Ectodermal cell (in vitro differentiated cells): ENCODE data around the gene UNC5B.

Experiments used
- H3K27ac ChIP-seq: 2 replicates; pipeline ENCODE4 v1.7.0; 2013; ENCODE audit warnings: mild to moderate bottlenecking, low read depth, low read length; ENCODE audit not compliant: insufficient read depth, poor library complexity, severe bottlenecking
- H3K27me3 ChIP-seq: 2 replicates; pipeline ENCODE4 v1.7.0; 2013; ENCODE audit warnings: mild to moderate bottlenecking, low read length; ENCODE audit not compliant: insufficient read depth, control insufficient read depth, poor library complexity, severe bottlenecking
- H3K36me3 ChIP-seq: one replicate; pipeline ENCODE4 v1.7.0; 2013; ENCODE audit warnings: low read length; ENCODE audit not compliant: control insufficient read depth, insufficient read depth
- H3K4me1 ChIP-seq: one replicate; pipeline ENCODE4 v1.7.0; 2013; ENCODE audit warnings: low read length; ENCODE audit not compliant: control insufficient read depth, insufficient read depth
- H3K4me3 ChIP-seq: 2 replicates; pipeline ENCODE4 v1.7.0; 2013; ENCODE audit warnings: low read depth, low read length, control low read depth; ENCODE audit not compliant: insufficient read depth
- H3K9me3 ChIP-seq: 2 replicates; pipeline ENCODE4 v1.7.0; 2013; ENCODE audit warnings: mild to moderate bottlenecking, low read length, moderate library complexity; ENCODE audit not compliant: control insufficient read depth
- WGBS, 2 experiments: methylation state at CpG; one replicate each; pipeline ENCODE4 v1.1.7; 2013; ENCODE audit warnings: missing lambda C conversion rate in 2 of 2; 5-methylcytosine and 5-hydroxymethylcytosine counted together

Gene UNC5B

DNA sequence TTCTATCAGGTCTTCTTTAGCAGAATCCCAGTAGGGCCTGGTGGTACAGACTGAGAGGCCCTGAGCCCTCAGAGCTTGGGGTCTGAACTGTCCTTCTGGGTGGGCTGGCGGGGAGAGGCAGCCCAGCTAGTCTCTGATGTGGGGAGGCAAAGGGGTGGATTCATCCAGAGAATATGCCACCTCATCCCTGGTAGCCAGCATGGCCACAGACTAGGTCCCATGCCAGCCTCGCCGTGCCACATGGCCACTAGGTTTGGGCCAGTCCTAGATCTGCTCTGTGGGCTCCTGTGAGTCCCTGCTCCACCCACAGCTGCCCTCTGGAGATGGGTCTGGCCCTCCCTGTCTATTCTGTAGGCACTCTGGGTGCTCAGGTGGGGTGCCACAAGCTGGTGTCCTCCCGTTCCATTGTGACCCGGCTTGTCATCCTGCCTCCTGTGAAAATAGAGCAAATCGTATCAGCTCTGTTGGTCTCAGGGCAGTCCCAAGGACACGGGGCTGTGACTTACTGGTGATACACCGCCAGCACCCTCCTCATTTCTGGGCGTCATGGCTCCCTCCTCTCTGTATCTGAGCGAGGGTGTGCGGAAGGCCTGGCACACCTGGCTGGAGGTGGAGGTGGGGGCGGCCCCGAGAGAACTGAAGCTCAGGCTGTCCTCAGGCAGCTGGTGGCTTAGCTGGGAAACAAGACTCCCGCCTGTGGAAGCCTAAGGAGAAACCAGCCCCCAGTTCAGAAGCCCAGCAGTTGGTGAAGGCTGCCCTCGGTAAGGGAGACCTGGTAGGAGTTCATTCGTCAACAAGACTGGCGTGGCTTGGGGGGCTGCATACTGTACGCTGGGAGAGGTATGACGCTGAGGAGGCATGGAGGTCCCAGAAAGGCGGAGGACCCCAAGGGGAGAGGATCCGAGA lies 33.3 kb downstream of the UNC5B start:
- peaks cover 11% of the 10 kb centered on the region for H3K4me1 ChIP-seq
- no peak overlapping the region for H3K27ac ChIP-seq
- no peaks in the 10 kb centered on the region for H3K27me3 ChIP-seq
- no peak overlapping the region for H3K4me3 ChIP-seq
- WGBS, 2 experiments, result 88 to 89% methylated on average over 21 of the region's 21 CpGs
- H3K9me3 ChIP-seq, result no peaks in the 10 kb centered on the region
- no peaks in the 10 kb centered on the region for H3K36me3 ChIP-seq

GRCh38 chr10:71246591-71247413 lies 34.4 kb downstream of the UNC5B start:
- 88 to 89% methylated on average over 10 to 11 of the region's 11 CpGs for WGBS, 2 experiments
- peaks cover 11% of the 10 kb centered on the region for H3K4me1 ChIP-seq
- no peak overlapping the region for H3K4me3 ChIP-seq
- no peaks in the 10 kb centered on the region for H3K27me3 ChIP-seq
- H3K9me3 ChIP-seq, result no peaks in the 10 kb centered on the region
- no peaks in the 10 kb centered on the region for H3K36me3 ChIP-seq
- no peak overlapping the region for H3K27ac ChIP-seq

- Histone ChIP-seq H3K27me3 (no peaks in the 10 kb centered on the region), H3K27ac (no peak overlapping the region), H3K36me3 (no peaks in the 10 kb centered on the region), H3K4me3 (no peak overlapping the region), H3K4me1 (peaks cover 11% of the 10 kb centered on the region), H3K9me3 (no peaks in the 10 kb centered on the region)
- 84 to 90% methylated on average over 4 of the region's 4 CpGs for WGBS, 2 experiments
Observed at GRCh38 chr10:71247414-71247705, 35.0 kb downstream of the UNC5B start.

DNA sequence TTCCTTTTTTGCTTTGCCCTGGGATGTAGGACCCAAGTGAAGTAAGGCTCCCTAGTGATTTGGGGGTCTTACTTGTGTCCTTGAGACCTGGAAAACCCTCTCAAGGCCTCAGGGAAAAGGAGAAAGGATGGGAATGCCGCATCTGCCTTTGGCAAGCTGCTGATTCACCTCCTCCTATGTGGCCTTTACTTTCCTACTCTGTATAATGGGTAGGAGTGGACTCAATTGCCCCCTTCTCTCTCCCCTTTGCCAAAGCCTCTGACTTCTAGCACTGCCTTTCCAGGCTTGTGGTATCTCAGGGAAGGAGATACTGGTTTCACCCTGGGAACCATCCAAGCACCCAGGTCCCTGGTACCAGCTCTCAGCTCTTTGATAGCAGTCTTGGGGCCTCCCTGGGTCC lies 35.4 kb downstream of the UNC5B start:
- Histone ChIP-seq H3K36me3 (no peaks in the 10 kb centered on the region), H3K27ac (no peak overlapping the region), H3K27me3 (no peaks in the 10 kb centered on the region), H3K4me3 (no peak overlapping the region), H3K4me1 (peaks cover 11% of the 10 kb centered on the region), H3K9me3 (no peaks in the 10 kb centered on the region)
- WGBS, 2 experiments, result 86 to 100% methylated on average over 1 of the region's 1 CpG

GRCh38 chr10:71248210-71248609 lies 35.8 kb downstream of the UNC5B start:
- H3K4me1 ChIP-seq, result peaks cover 12% of the 10 kb centered on the region
- H3K9me3 ChIP-seq, result no peaks in the 10 kb centered on the region
- H3K27me3 ChIP-seq, result no peaks in the 10 kb centered on the region
- 83 to 89% methylated on average over 6 of the region's 6 CpGs for WGBS, 2 experiments
- H3K4me3 ChIP-seq, result no peak overlapping the region
- H3K36me3 ChIP-seq, result no peaks in the 10 kb centered on the region
- no peak overlapping the region for H3K27ac ChIP-seq

GRCh38 chr10:71249996-71250395 lies 37.6 kb downstream of the UNC5B start:
- WGBS, 2 experiments, result 82 to 85% methylated on average over 7 of the region's 7 CpGs
- H3K36me3 ChIP-seq, result no peaks in the 10 kb centered on the region
- H3K4me1 ChIP-seq, result peaks cover 21% of the 10 kb centered on the region
- H3K27me3 ChIP-seq, result no peaks in the 10 kb centered on the region
- H3K27ac ChIP-seq, result no peak overlapping the region
- no peak overlapping the region for H3K4me3 ChIP-seq
- no peaks in the 10 kb centered on the region for H3K9me3 ChIP-seq

DNA sequence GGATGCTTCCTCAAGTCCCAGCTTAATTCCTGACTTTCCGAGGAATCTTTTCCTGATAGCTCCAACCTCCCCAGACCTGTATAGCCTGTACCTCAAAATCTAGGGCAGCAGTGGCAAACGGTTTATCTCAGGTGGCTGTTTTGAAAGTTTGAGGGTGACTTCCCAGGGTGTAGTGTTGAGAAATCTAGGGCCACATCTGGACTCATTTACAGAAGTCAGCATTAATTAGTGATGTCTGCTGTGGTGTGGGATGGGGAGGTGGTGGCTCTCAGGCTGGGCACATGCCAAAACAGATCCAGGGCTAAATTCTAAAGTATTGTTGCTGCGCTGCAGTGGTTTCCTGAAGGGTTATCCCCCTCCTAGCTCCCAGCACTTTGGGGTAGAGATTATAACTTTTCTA lies 38.0 kb downstream of the UNC5B start:
- no peak overlapping the region for H3K4me3 ChIP-seq
- WGBS, 2 experiments, result 97 to 98% methylated on average over 2 to 3 of the region's 3 CpGs
- H3K27me3 ChIP-seq, result no peaks in the 10 kb centered on the region
- H3K9me3 ChIP-seq, result no peaks in the 10 kb centered on the region
- H3K27ac ChIP-seq, result no peak overlapping the region
- H3K36me3 ChIP-seq, result no peaks in the 10 kb centered on the region
- peaks cover 17% of the 10 kb centered on the region for H3K4me1 ChIP-seq

GRCh38 chr10:71250842-71251241 lies 38.5 kb downstream of the UNC5B start:
- no peaks in the 10 kb centered on the region for H3K27me3 ChIP-seq
- WGBS, 2 experiments, result 70 to 93% methylated on average over 1 of the region's 1 CpG
- H3K4me1 ChIP-seq, result peaks cover 15% of the 10 kb centered on the region
- H3K36me3 ChIP-seq, result no peaks in the 10 kb centered on the region
- H3K4me3 ChIP-seq, result no peak overlapping the region
- no peaks in the 10 kb centered on the region for H3K9me3 ChIP-seq
- no peak overlapping the region for H3K27ac ChIP-seq

GRCh38 chr10:71251319-71251718 lies 38.9 kb downstream of the UNC5B start:
- no peaks in the 10 kb centered on the region for H3K9me3 ChIP-seq
- H3K27ac ChIP-seq, result no peak overlapping the region
- H3K4me3 ChIP-seq, result no peak overlapping the region
- peaks cover 15% of the 10 kb centered on the region for H3K4me1 ChIP-seq
- H3K36me3 ChIP-seq, result no peaks in the 10 kb centered on the region
- no peaks in the 10 kb centered on the region for H3K27me3 ChIP-seq
- WGBS, 2 experiments, result 84% methylated on average over 6 of the region's 6 CpGs

GRCh38 chr10:71252220-71252619 lies 39.9 kb downstream of the UNC5B start:
- no peaks in the 10 kb centered on the region for H3K9me3 ChIP-seq
- WGBS, 2 experiments, result 81 to 83% methylated on average over 5 to 6 of the region's 6 CpGs
- H3K27ac ChIP-seq, result no peak overlapping the region
- H3K4me1 ChIP-seq, result peaks cover 15% of the 10 kb centered on the region
- no peaks in the 10 kb centered on the region for H3K27me3 ChIP-seq
- no peaks in the 10 kb centered on the region for H3K36me3 ChIP-seq
- H3K4me3 ChIP-seq, result no peak overlapping the region
